ENCODE data around the gene PDP2.
"Not testable (repeated sequence)": the region's sequence is repeated elsewhere in the genome, so short reads cannot be mapped to it uniquely, and the experiment has no call there.

PDP2 gene

DNA sequence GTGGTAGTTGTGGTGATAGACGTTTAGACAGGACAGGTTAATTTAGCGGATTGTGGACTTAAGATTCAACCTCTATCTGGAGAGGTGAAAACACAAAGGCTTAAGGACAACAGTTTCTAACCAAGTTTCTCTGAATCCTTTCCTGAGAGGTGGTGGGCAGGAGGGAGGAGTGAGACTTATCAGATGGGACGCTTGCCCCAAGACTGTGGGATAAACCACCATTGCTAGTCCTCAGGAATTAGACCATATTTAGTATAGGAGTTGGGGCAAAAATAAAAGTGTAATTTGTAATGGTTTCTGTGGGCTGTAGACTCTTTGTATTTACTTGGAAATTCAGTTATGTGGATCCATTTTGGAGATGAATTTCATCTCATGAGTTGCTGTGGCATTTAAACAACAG lies 6.6 kb downstream of the PDP2 start:
- DNase-seq, result no peak

DNA sequence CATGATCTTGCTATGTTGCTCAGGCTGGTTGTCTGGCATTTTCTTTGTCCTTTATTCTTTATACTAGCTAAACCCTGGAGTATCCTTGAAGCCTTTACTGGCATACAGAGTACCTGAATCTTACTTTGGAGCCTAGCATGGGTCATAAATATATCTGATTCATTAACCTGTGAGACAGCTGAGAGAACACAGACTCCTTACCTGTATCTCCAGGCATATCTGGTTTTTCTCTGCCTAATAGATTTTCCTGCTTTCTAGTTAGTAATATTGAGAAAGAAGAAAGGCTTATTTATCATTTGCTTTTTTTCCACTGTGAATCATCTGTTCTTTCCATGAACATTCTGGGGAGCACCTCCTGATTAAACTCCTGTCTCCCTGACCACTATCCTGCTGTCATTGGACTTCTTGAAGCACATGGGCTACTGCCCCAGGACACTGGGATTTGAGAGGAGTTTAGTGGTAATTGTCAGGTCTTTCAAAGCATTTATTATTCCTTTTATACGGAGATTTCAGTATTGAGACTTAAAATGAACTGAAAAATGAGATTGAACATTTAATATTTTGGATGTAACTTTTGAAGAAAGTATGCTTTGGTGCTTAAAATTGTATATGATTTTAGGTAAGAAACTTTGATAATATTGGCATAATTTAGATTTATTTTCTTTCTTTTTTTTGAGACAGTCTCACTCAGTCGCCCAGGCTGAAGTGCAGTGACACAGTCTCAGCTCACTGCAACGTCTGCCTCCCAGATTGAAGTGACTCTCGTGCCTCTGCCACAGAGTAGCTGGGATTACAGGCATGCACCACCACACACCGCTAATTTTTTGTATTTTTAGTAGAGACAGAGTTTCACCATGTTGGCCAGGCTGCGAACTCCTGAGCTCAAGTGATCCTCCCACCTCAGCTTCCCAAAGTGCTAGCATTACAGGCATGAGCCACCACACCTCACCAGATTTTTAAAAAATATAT lies 8.6 kb downstream of the PDP2 start:
- no peak for DNase-seq

DNA sequence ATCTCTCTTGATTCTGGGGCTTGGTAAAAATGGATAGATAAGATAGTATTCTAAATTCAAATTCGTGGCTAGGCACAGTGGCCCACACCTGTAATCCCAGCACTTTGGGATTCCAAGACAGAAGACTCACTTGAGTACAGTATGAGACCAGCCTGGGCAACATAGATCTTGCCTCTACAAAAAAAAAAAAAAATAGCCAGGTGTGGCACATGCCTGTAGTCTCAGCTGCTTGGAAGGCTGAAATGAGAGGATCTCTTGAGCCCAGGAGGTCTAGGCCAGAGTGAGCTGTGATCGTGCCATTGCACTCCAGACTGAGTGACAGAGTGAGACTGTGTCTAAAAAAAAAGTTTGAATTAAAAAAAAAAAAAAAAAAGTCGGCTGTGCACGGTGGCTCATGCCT lies 9.3 kb downstream of the PDP2 start:
- DNase-seq, result no peak

DNA sequence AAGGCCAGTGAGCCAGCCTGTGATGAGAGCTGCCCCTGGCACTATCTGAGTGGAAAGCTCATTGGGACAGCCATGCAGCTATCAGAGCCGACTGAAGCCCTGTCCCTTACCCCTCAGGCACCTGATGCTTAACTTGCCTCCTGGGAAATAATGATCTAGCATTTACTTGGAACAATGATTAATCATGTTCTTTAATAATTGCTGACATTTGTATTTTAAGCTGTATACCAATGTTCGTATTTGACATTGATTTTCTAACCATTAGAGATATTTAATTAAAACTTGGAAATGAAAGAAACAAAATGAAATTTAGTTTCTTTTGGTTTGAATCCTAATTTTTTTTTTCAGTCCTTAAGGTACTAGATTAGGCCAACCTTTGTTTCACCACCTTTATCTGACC lies 10.5 kb downstream of the PDP2 start:
- no peak for DNase-seq

DNA sequence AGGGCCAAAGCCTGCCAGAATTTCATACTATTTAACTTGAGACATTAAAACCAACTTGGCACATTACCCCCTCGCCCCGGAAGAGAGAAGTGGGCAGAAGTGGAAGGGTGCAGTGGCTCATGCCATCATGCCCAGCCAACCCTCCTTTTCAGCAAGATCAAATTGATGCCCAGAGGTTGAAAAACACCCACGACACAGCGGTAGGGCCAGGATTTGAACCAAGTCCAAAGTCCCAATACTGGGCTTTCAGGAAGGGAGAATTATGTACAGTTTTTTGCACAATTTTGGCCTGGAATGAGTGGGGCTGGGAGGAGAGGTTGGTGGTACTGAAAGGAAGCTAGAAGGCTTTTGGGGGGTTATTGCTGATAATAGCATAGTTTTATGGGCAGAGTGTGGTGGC lies 11.0 kb downstream of the PDP2 start:
- no peak for DNase-seq

DNA sequence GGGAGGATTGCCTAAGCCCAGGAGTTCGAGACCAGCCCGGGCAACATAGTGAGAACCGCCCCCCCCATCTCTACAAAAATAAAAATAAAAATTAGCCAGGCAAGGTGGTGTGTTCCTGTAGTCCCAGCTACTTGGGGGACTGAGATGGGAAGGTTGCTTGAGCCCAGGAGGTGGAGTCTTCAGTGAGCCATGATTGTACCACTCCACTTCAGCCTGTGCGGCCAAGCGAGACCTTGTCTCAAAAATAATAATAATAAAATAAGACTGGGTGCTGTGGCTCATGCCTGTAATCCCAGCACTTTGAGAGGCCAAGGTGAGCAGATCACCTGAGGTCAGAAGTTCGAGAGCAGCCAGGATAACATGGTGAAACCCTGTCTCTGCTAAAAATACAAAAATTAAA lies 11.5 kb downstream of the PDP2 start:
- DNase-seq, result no peak

DNA sequence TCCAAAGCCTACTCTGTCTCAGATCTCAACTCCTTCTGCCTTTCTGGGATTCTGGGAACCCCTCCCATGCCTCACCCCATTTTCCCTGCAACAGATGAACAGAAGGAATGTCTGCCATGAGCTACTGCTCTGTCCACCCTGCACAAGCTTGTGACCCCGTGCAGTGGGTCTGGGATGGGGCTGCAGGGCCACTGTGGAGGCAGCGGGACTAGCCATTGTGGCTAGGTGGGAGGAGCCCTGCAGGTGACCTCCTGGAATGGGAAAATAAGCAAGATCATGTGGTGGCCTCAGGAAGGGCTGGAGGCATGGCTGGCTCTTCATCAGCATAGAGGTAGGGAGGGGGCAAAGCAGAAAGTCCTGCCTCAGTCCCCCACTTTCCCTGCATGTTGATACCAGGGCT lies 13.7 kb downstream of the PDP2 start:
- no peak for DNase-seq

DNA sequence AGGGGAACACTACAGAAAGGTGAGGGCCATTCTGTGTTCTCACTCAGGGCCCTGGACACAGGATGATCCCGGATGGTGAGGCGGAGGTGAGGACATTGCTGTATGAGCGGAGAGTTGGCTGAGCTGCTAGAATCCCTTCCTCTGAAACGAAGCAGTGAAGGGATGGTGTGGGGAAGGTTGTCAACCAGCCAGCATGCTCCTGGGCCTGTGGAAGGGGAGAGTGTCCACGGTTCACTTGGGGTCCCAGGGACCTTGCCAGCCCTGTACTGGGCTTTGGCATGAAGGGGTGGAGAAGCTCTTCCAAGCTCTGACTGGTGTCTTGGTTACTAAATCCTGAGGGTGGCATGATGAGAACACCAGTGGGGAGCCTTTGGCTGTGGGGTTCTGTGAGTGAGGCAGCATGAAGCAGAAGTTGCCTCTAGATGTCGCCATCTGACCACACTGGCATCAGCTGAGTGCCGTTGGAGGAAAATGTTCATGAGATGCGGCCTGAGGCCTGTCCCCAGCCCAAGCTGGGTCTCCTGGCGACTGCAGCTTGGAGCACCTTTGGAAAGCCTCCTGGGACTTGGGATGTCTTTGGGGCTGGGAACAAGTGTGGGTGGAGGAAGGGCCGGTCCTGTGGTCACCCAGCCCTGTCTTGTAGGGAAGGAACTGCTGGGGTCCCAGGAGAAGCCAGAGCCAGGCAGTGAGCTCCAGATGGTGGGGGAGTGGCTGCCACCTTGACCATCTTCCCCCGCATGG lies 14.8 kb downstream of the PDP2 start:
- DNase-seq, result peak; percentile 40

DNA sequence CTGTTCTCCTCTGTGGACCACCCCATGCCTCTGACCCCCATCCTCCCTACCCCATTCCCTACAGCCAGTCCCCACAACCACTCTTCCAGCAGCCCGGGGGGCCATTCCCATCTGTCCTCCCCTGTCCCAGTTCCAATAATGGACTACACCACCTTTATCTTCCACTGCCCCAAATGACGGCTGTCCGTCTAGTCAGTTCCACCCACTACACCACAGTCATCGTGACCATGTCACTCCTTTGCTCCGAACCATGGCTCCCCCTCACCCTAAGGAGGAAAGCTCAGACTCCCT lies 15.3 kb downstream of the PDP2 start:
- DNase-seq, result no peak

DNA sequence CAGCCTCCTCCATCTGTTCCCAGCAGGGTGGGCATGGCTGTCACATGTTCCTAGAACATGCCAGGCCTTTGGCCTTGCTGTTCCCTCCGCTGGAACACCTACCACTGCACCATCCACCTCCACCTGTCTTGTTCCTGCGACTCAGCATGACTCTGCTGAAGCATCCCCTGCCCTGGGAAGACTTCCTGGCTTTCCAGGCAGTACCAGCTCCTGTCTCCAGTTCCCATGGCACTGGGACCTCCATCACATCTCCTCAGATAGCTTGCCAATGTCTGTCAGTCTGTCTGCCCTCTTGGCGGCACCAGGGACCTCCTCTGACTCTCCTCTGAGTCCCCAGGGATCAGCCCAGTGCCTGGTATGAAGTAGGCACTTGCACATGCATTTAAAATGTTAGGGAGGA lies 15.7 kb downstream of the PDP2 start:
- DNase-seq, result no peak

DNA sequence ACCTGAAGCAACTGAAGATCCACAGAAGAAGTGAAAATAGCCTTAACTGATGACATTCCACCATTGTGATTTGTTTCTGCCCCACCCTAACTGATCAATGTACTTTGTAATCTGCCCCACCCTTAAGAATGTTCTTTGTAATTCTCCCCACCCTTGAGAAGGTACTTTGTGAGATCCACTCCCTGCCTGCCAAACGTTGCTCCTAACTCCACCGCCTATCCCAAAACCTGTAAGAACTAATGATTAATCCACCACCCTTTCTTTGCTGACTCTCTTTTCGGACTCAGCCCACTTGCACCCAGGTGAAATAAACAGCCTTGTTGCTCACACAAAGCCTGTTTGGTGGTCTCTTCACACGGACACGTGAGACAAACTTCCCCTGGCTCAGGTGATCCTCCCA lies 16.4 kb downstream of the PDP2 start:
- DNase-seq, result not testable (repeated sequence)

DNA sequence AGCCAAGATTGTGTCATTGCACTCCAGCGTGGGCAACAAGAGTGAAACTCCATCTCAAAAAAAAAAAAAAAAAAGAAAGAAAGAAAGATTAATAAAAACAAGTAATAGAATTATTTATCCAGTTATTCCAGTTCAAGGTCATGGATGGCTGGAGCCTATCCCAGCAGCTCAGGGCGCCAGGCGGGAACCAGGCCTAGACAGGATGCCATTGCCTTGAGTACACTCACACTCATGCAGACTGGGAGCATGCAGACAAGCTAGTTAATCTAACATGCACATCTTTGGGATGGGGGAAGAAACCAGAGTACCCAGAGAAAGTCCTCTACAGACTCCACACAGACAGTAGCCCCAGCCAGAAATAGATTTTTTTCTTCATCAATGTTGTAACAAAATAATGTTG lies 17.9 kb downstream of the PDP2 start:
- no peak for DNase-seq

DNA sequence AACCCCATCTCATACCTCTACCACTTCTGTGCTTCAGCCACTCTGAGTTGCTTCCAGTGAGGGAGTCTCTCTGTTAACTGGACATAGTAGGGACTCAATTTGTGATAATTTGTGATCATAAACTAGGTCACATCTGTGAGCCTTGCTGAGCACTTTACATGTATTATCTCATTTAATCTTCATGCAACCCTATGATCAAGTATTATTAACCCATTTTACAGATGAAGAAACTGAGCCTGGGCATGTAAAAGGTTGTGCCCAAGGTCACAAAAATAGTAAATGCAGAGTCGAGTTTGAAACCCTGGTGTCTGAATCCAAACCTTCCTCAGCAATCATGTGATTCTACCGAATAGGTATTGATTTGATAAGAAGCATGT lies 18.6 kb downstream of the PDP2 start:
- no peak for DNase-seq

DNA sequence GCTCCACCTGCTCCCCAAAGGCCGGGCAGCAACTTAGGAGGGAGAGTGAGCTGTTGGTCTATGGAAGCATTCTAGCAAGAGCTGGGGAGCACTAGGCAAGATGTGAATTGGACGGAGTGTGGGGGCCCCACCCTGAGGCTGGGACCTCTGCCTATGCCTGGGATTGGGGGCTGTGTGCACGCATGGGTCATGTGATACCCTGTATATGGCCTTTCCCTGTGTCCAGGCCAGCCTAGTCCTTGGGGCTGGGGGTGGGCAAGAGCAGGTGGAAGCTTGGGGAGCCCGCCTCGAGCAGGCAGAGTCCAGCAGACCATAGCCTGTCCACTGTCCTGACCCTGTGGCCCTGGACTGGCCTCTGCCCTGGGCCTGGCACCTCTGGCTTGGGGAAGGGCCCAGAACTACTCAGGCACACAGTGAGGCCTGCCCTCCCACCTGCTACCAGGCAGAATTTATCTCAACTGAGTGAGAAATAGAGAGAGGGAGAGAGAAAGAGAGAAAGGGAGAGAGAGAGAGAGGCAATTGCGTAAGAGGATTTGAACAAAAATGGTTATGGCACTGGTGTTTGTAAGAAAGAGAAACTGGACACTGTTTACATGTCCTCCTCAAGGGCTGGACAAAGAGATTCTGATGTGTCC lies 19.1 kb downstream of the PDP2 start:
- peak; percentile 40 for DNase-seq

DNA sequence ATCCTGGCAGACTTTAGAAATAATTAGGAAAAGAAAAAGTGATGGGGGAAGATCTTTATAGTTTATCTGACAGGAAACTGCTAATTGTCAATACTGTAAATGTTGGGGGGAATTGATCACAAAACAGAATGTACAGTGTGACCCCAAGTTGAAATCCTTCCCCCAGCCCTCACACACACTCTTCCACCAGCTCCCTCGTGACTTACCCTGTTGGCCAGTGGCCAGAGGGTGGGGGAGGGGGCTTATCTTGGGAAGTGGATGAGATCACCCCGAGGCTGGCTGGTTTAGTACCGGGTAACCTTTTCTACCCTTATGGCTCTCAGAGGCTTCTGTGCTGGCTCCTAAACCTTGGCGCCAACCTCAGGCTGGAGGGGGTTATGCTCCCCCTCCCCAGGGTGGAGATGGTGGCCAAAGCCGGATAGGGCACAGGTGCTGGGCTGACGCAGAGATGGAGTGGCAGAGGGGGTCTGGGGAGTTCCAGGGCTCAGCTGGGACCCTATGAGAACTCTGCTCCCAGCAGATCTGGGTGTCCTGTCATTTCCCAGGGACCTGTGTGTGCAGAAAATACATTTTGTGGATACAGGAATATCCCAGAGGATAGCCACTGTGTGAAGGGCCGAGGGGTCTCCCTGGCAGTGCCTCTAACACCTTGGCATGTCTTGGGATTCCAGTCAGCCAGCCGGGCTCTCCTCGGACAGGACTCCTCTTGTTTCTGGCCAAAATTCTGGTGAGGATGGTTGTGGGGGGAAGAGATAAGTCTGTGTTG lies 19.8 kb downstream of the PDP2 start:
- peak; percentile 40 for DNase-seq

DNA sequence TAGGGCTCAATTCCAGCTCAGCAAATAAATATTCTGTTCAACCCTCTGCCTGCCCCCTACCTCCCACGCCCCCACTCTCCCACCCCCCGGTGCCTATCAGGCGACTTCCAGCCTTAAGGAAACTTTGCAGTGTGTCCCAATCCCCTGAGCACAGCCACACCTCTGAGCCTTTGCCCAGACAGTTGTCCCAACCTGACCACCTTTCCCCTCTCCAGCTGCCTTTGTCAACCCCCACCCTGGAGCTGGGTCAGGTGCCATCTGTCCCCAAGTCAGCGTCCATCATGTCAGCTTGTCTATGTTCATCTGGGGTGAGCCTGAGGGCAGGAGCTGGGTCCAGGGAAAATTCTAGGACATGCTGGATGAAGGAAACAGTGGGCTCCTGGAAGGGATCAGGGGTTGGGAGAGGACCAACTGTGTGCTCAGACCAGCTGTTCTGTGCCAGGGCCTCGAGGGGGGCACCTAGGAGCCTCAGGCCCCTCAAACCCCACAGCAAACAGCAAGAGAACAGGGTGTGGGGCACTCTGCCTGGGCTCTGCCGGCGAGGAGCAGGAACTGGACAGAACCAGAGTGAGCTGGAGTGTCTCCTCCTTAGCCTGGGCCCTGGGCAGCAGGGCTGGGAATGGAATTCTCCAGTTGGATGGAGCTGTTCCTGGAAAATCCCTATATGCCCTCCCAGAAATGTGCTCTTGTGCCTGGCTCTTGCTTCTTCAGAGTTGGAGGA lies 20.6 kb downstream of the PDP2 start:
- DNase-seq, result no peak

DNA sequence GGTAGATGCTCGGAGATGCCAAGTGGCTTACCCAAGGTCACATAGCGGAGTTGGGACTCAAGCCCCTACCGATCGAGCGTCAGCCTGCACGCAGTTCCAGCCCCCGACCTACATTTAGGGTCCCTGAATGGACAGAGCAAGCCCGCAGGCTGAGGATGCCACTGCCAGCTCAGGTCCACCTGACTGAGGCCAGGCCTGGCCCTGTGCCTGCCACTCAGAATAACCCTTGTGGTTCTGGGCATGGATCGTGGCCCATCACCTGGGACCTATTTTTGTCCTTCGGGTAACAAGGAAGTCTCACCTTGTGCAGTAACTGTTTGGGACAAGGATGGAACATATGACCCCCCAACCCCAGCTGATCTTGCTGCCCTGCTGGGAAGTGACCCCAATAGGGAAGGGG lies 21.3 kb downstream of the PDP2 start:
- DNase-seq, result no peak

DNA sequence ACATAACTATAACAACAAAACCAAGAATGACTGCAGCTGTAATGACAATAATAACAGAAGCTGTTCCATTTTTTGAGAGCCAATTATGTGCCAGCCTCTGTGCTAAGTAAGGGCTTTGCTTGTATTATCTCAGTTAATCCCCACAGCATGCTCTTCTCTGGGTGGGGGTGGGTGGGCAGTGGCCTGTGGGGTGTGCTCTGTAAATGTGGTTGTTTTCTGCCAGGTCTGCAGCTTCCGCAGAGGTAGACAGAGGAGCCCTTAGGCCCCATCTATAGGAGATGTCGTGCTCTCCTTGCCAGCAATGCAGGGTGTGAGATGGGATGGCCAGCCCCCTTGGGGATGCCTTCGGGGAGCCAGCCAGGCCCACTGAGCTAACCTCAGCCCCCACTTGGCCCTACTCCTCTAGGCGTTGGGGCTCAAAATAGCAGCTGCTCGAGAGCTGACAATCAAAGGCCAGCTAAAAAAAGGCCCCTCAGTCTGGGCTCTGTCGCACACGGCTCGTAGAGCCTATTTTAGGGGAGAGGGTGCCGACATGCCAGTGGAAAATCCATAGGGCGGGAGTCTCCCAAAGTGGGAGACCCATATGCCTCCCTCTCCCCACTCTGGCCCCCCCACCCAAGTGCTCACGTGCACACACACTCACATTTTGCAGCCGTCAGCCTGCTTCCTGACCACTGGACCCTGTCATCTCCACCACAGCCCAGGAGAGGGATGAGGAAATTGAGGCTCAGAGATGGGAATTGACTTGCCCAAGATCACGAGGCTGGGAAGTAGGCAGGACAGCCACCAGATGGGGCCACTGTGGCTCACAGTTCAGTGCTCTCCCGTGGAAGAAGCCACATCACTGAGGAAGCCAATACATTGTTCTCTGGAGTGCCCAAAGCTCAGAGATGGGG lies 22.6 kb downstream of the PDP2 start:
- DNase-seq, result no peak

DNA sequence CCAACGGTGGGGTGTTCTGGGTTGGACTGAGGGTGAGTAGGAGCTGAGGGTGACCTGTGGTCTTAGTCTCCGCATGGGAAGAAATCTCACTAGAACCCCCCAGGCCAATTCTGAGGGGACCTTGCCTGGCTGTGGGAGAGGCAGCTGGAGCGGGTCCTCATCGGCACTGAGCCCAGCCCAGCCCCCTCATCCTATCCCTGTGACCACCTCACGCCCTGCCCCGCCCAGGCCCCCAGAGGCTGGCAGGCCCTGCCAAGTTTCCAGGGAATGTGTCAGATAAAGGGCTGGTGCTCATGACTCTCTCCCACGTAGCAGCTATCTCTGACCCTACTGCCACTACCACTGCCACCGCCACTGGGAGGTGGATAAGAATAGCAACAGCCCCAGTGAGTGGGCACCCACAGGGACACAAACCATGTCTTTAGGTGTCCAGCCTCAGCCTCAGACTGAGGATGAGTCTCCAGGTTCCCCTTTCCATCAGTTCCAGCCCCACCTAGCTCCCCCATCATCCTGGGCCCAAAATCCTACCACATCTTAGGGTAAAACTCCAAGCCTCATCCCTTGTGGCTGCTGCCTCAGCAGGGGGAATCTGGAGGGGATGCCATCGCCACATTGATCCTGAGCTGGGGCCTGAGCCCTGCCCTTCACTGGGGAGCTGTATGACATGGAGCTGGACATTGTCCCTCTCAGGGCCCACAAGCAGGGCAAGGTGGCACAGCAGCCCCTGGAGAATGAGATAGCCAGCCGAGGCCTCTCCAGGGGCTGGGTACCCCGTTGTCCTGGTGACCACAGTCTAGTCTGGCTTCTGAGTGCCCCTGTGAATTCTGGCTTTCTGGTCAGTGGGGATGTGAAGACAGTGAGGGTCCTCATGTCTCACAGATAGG lies 23.5 kb downstream of the PDP2 start:
- no peak for DNase-seq

DNA sequence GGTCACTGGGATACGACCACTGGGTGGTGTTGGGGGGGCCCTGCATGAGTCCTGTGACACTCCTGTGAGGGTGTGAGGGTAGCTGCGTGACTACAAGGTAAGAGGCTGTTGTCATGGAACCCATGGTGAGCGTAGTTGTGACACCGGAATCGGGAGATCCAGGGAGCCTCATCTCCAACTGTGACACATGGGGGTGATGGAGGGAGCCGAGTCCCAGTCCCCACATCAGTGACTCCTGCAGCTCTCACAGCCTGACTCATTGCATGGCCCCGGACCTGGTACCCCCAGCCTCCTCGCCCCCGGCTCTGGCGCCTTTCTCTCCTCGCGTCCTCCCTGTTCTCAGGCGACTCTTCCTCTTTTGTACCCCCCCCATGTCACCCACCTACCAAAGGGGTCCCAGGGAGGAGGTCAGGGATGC lies 24.1 kb downstream of the PDP2 start:
- DNase-seq, result no peak
